Gastroesophageal sphincter (tissue), 4 donors: ENCODE data around the gene GOLGA3. TPM values are rescaled to one million over a fixed set of nuclear protein-coding genes. Genes with fewer than 3 reads are reported as not detected.
A peak's percentile ranks its signal among the peaks of the same experiment; 100 is the strongest.
"Not testable (repeated sequence)": the region's sequence is repeated elsewhere in the genome, so short reads cannot be mapped to it uniquely, and the experiment has no call there.

Experiments used
- ATAC-seq: fragments of 150-250 bp; one replicate; pipeline ENCODE4 v1.9.1; 2016; ENCODE audit warnings: mild to moderate bottlenecking, moderate library complexity
- H3K27ac ChIP-seq, 4 donors: fragments of 200-600 bp; sonication (generic) in 3 of 4; 1 replicate in 3 of 4; 2 replicates in 1 of 4; pipeline ENCODE4 v1.5.1; 2016 to 2019
- H3K27me3 ChIP-seq: fragments of 200-600 bp; sonication (generic); one replicate; pipeline ENCODE4 v1.5.1; 2019
- H3K36me3 ChIP-seq, 2 donors: fragments of 200-600 bp; sonication (generic); one replicate each; pipeline ENCODE4 v1.5.1; 2019; ENCODE audit warnings: control low read depth in 1 of 2
- H3K4me1 ChIP-seq, 3 donors: fragments of 200-600 bp; sonication (generic); 1 replicate in 2 of 3; 2 replicates in 1 of 3; pipeline ENCODE4 v1.5.1; 2016 to 2019; ENCODE audit warnings: control low read depth in 2 of 3
- H3K4me3 ChIP-seq, 2 donors: fragments of 200-600 bp; sonication (generic); one replicate each; pipeline ENCODE4 v1.5.1; 2019; ENCODE audit warnings: mild to moderate bottlenecking in 1 of 2, moderate library complexity in 1 of 2
- H3K9me3 ChIP-seq, 3 donors: fragments of 200-600 bp; sonication (generic); one replicate each; pipeline ENCODE4 v1.5.1; 2017 to 2019; ENCODE audit warnings: control low read depth in 2 of 3
- EP300 ChIP-seq: sonication (generic); formaldehyde crosslinking; IDR thresholded peaks from one replicate; pipeline ENCODE4 v1.6.1; 2017; ENCODE audit warnings: antibody characterized with exemption, mild to moderate bottlenecking
- POLR2A ChIP-seq, 2 donors: fragments of 450-650 bp; IDR thresholded peaks; one replicate each; pipeline ENCODE4 v1.6.1; 2017; ENCODE audit warnings: antibody characterized with exemption in 2 of 2, mild to moderate bottlenecking in 2 of 2, moderate library complexity in 1 of 2
- POLR2AphosphoS5 ChIP-seq: sonication (generic); formaldehyde crosslinking; IDR thresholded peaks from one replicate; pipeline ENCODE4 v1.6.1; 2017; ENCODE audit warnings: antibody characterized with exemption
- WGBS, 2 donors: methylation state at CpG; one replicate each; pipeline ENCODE4 v1.1.5; 2018; ENCODE audit warnings: low coverage in 1 of 2; 5-methylcytosine and 5-hydroxymethylcytosine counted together
- total RNA-seq, 4 donors: library from RNA; depleted of rRNA; stranded (reverse); fragments of >200 nt; gene quantifications; one replicate each; pipeline ENCODE4 v1.1.0, GENCODE V29; 2016
- TF ChIP-seq, protein P1 (sequence below), 4 experiments: fragments of 200-600 bp in 2 of 4; fragments of 450-650 bp in 2 of 4; sonication (generic) in 1 of 4; IDR thresholded peaks; one replicate each; pipeline ENCODE4 v1.5.1; 2017 to 2019; ENCODE audit warnings: antibody characterized with exemption in 4 of 4, mild to moderate bottlenecking in 2 of 4, moderate library complexity in 2 of 4

The GOLGA3 gene
- total RNA-seq, 4 donors from 2014 or later: 54.8 to 126 (median 74.1) TPM

DNA sequence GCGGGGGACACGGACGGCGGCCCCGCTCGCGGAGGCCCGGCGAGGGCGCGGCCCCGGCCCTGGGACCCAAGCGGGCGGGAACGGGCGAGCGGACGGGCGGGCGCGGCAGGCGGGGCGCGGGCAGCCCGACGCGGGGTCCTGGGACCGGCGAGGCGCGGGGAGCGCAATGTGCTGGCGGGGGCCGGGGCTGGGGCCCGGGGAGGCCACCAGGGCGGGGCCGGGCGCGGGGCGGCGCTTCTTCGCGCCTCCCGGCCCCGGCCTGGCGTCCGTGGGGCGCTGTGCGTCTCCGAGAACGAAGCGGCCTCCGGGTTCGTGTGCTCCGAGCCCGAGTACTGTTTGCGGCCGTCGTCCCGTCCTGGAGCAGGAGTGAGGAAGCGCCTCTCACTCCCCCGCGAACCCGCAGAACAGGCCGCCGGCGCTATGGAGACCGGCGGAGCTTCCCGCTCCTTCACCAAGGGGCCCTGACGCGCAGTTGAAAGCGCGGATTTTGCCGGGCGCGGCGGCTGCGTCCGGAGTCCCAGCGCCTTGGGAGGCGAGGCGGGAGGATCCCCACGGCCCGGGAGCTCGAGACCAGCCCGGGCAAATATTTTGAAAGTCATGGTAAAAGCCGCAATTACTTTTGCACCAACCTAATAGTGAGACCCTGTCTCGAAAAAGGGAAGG is 66.6 kb downstream of the GOLGA3 start:
- peak; percentile 97 for ATAC-seq
- 0% methylated on average over 9 of the region's 89 CpGs; no CpG with 5 or more reads in 1 of the 2 donors for WGBS, 2 donors
- peak overlapping the region; percentile 92 to 99 (median 97) for H3K27ac ChIP-seq
- peak overlapping the region; percentile 54 to 99 for H3K4me3 ChIP-seq
- no peak for TF ChIP-seq EP300
- TF ChIP-seq POLR2A (IDR thresholded peaks at IDR 0.05): peak; percentile 74 to 78
- TF ChIP-seq POLR2AphosphoS5: peak; percentile 63
- TF ChIP-seq, protein P1, sequence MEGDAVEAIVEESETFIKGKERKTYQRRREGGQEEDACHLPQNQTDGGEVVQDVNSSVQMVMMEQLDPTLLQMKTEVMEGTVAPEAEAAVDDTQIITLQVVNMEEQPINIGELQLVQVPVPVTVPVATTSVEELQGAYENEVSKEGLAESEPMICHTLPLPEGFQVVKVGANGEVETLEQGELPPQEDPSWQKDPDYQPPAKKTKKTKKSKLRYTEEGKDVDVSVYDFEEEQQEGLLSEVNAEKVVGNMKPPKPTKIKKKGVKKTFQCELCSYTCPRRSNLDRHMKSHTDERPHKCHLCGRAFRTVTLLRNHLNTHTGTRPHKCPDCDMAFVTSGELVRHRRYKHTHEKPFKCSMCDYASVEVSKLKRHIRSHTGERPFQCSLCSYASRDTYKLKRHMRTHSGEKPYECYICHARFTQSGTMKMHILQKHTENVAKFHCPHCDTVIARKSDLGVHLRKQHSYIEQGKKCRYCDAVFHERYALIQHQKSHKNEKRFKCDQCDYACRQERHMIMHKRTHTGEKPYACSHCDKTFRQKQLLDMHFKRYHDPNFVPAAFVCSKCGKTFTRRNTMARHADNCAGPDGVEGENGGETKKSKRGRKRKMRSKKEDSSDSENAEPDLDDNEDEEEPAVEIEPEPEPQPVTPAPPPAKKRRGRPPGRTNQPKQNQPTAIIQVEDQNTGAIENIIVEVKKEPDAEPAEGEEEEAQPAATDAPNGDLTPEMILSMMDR (IDR thresholded peaks at IDR 0.05): peak in 3 of 4 experiments; percentile 21 to 53 (median 45)
- H3K27me3 ChIP-seq: no peaks in the 10 kb centered on the region
- peaks cover 0 to 32% (median 14%) of the 10 kb centered on the region in 3 donors for H3K4me1 ChIP-seq
- no peaks in the 10 kb centered on the region for H3K9me3 ChIP-seq
- peaks cover 0 to 19% of the 10 kb centered on the region in 2 donors for H3K36me3 ChIP-seq

DNA sequence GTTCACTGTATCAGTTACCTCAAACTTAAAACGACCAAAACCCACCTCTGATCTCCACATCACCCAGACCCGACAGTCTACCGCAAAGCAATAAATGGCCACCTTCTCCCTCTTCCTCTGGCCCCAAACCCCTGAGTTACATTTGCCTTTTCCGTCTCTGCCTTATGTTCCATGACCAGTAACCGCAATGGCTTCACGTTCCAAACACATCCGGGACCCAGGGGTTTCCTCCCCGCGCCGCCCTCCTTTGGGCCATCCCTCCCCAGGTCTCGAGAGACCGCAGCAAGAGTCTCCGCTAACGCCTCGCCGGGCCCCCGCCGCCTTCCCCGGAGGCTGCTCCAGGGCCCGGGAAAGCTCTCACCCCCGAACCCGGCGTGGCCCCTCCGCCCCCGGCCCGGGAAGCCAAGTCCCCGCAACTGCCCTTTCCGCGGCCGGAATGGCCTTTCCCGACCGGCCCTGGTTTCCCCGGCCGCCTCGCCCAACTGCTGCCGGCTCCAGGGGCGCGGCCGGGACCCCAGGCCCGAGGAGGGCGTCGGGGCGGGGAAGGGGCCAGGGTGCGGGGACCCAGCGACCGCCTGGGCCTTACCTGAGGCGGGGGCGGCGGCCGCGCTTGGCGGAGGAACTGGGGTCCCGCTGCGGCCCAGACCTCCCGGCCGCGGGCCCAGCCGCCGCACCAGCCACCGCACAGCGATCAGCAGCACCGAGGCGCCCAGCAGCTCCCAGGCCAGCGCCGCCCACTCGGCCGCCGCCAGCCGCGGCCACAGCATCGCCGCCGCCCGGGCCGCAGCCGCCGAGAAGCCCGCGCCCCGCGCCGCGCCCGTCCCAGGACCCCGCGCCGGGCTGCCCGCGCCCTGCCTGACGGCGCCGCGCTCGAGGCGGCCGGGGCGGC is 67.4 kb downstream of the GOLGA3 start, which contains the start of gene ANKLE2:
Gene ANKLE2, minus strand, starts transcription at position 801 of the 889 bp plus-strand sequence. Its CDS starts 34 bp downstream, at position 767.
- no peaks in the 10 kb centered on the region for H3K9me3 ChIP-seq
- H3K4me3 ChIP-seq: peak within 1 kb of the TSS; percentile 76 to 99
- no peak for TF ChIP-seq EP300
- TF ChIP-seq POLR2A (IDR thresholded peaks at IDR 0.05): peak; percentile 13 to 42
- TF ChIP-seq, protein P1 (IDR thresholded peaks at IDR 0.05): no peak
- TF ChIP-seq POLR2AphosphoS5: no peak
- ATAC-seq: peak; percentile 82
- H3K27me3 ChIP-seq: no peaks in the 10 kb centered on the region
- peaks cover 0 to 32% (median 14%) of the 10 kb centered on the region in 3 donors for H3K4me1 ChIP-seq
- H3K36me3 ChIP-seq: peaks cover 0 to 27% of the 10 kb centered on the region in 2 donors
- peak within 1 kb of the TSS; percentile 92 to 99 (median 97) for H3K27ac ChIP-seq
- WGBS, 2 donors: 0% methylated on average over 4 to 5 of the region's 97 CpGs

DNA sequence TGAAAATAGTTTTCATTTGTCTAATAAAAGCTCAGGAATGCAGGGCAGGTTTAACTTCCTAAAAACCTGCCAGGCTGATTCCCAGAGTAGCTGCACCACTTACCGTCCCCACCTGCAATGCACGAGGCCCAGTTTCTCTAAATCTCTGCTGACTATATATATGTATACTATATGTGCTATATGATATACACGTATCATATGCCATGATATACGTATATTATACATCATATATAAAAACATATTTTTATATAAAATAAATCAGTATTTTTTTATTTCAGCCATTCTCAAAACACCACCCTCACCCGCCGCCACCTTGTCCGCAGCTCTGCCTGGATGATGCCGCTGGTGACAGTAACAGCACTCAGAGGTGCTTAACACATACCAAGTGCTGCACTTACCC is 69.3 kb downstream of the GOLGA3 start:
- 85 to 91% methylated on average over 8 of the region's 8 CpGs for WGBS, 2 donors
- TF ChIP-seq POLR2A (IDR thresholded peaks at IDR 0.05): no peak
- no peaks in the 10 kb centered on the region for H3K9me3 ChIP-seq
- peaks cover 0 to 32% (median 14%) of the 10 kb centered on the region in 3 donors for H3K4me1 ChIP-seq
- H3K27ac ChIP-seq: no peak overlapping the region
- H3K4me3 ChIP-seq: no peak overlapping the region
- H3K27me3 ChIP-seq: no peaks in the 10 kb centered on the region
- ATAC-seq: no peak
- peaks cover 0 to 46% of the 10 kb centered on the region in 2 donors for H3K36me3 ChIP-seq

DNA sequence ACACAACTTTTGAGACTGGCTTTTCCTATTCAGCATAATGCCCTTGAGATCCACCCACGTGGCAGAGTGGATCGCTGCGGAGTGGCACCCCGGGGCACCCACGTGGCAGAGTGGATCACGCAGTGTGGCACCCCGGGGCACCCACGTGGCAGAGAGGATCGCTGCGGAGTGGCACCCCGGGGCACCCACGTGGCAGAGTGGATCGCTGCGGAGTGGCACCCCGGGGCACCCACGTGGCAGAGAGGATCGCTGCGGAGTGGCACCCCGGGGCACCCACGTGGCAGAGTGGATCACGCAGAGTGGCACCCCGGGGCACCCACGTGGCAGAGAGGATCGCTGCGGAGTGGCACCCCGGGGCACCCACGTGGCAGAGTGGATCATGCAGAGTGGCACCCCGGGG is 69.8 kb downstream of the GOLGA3 start:
- H3K27me3 ChIP-seq, ATAC-seq, H3K4me3 ChIP-seq, H3K9me3 ChIP-seq, H3K27ac ChIP-seq: not testable (repeated sequence)
- Histone ChIP-seq H3K4me1 (peaks cover 0 to 32% (median 14%) of the 10 kb centered on the region in 3 donors), H3K36me3 (peaks cover 0 to 51% of the 10 kb centered on the region in 2 donors)
- WGBS, 2 donors: 100% methylated on average over 2 of the region's 28 CpGs; no CpG with 5 or more reads in 1 of the 2 donors

DNA sequence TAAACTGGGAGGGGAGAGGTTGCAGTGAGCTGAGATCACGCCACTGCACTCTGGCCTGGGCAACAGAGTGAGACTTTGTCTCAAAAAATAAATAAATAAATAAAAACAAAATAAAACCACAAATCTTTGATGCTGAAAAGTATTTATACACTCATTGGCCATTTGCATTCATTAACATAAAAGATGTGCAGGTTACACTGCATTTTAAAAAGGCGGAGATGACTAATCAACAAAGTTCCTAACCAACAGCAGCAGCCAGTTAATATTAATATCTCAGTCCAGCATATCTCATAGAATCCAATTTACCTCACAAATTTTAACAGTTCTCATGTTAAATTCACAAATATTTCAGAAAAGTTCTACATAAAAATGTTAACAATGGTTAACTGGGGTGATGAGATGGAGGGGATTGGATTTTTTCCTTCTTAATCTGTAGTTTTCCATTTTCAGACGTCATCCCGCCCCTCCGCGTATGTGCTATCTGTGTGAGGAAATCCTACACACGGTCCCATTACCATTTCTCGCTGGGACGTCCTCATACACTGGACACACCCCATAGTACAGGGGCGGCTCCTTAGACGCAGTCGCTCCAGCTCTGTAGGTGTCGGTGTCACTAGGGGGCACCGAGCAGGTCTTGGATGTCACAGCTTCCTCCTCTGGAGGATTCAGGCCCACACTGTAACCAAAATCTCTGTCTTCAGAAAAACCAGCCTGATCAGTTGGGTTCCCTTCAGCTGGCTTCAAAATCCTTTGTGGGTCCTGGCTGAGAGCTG is 74.3 kb downstream of the GOLGA3 start:
- Histone ChIP-seq H3K4me3 (no peak overlapping the region), H3K27ac (no peak overlapping the region), H3K36me3 (peaks cover 0 to 96% of the 10 kb centered on the region in 2 donors), H3K9me3 (no peaks in the 10 kb centered on the region), H3K27me3 (no peaks in the 10 kb centered on the region), H3K4me1 (peaks cover 0 to 3% (median 0%) of the 10 kb centered on the region in 3 donors)
- TF ChIP-seq EP300 (no peak), POLR2A (IDR thresholded peaks at IDR 0.05) (no peak), POLR2AphosphoS5 (no peak)
- TF ChIP-seq, protein P1 (IDR thresholded peaks at IDR 0.05): no peak
- no peak for ATAC-seq
- WGBS, 2 donors: 78 to 81% methylated on average over 10 to 14 of the region's 14 CpGs

DNA sequence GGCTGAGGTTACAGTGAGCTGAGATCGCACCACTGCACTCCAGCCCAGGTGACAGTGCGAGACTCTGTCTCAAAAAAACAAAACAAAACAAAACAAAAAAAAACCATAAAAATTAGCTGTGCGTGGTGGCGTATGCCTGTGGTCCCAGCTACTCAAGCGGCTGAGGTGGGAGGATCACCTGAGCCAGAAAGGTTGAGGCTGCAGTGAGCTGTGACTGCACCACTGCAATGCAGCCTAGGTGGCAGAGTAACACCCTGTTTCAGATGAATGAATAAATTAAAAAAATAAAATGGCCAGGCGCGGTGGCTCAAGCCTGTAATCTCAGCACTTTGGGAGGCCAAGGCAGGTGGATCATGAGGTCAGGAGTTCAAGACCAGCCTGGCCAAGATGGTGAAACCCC is 75.0 kb downstream of the GOLGA3 start:
- not testable (repeated sequence) for H3K4me1 ChIP-seq, H3K27ac ChIP-seq, ATAC-seq, H3K4me3 ChIP-seq, H3K9me3 ChIP-seq, H3K27me3 ChIP-seq
- 86 to 93% methylated on average over 5 to 6 of the region's 7 CpGs for WGBS, 2 donors
- H3K36me3 ChIP-seq: peaks cover 0 to 98% of the 10 kb centered on the region in 2 donors
